ENCODE data around the gene GLCE. TPM values are rescaled to one million over a fixed set of nuclear protein-coding genes. Genes with fewer than 3 reads are reported as not detected.

GLCE gene
- total RNA-seq, 4 donors from 2014 or later: 20.4 to 26.1 (median 22.9) TPM

GRCh38 chr15:69154078-69154477 lies 6.4 kb upstream of the GLCE start:
- DNase-seq: no peak
- intact Hi-C loops (cut with DNase I): no loop called here
- peaks cover 0 to 26% (median 0%) of the 10 kb centered on the region in 4 donors for H3K27me3 ChIP-seq
- H3K4me3 ChIP-seq: no peak overlapping the region
- no peaks in the 10 kb centered on the region for H3K36me3 ChIP-seq
- no peak overlapping the region for H3K27ac ChIP-seq
- H3K9me3 ChIP-seq: no peaks in the 10 kb centered on the region
- H3K4me1 ChIP-seq: peaks cover 0 to 5% (median 1%) of the 10 kb centered on the region in 3 donors
- TF ChIP-seq CTCF (IDR thresholded peaks at IDR 0.05) (no peak), POLR2A (IDR thresholded peaks at IDR 0.05) (no peak)

- peaks cover 0 to 20% (median 0%) of the 10 kb centered on the region in 4 donors for H3K27me3 ChIP-seq
- no peak overlapping the region for H3K4me3 ChIP-seq
- H3K4me1 ChIP-seq: peaks cover 0 to 5% (median 5%) of the 10 kb centered on the region in 3 donors
- no peaks in the 10 kb centered on the region for H3K36me3 ChIP-seq
- no peak for DNase-seq
- TF ChIP-seq POLR2A (IDR thresholded peaks at IDR 0.05) (no peak), CTCF (IDR thresholded peaks at IDR 0.05) (no peak)
- intact Hi-C loops (cut with DNase I): no loop called here
- H3K9me3 ChIP-seq: no peaks in the 10 kb centered on the region
- no peak overlapping the region for H3K27ac ChIP-seq
- 32 to 42% methylated on average over 4 of the region's 4 CpGs for WGBS, 2 donors
These were observed 5.8 kb upstream of the GLCE start for GRCh38 chr15:69154684-69155083.

GRCh38 chr15:69156736-69157381 lies 3.6 kb upstream of the GLCE start:
- no peaks in the 10 kb centered on the region for H3K9me3 ChIP-seq
- intact Hi-C loops (cut with DNase I): no loop called here
- H3K4me3 ChIP-seq: no peak overlapping the region
- no peaks in the 10 kb centered on the region for H3K36me3 ChIP-seq
- H3K27ac ChIP-seq: no peak overlapping the region
- H3K27me3 ChIP-seq: no peaks in the 10 kb centered on the region
- no peak for DNase-seq
- WGBS, 2 donors: 74 to 91% methylated on average over 6 of the region's 6 CpGs
- no peak for TF ChIP-seq CTCF (IDR thresholded peaks at IDR 0.05)
- TF ChIP-seq POLR2A (IDR thresholded peaks at IDR 0.05): no peak
- H3K4me1 ChIP-seq: peaks cover 0 to 13% (median 5%) of the 10 kb centered on the region in 3 donors

GRCh38 chr15:69158201-69158842 lies 2.1 kb upstream of the GLCE start:
- no peak for DNase-seq
- peaks cover 0 to 23% (median 5%) of the 10 kb centered on the region in 3 donors for H3K4me1 ChIP-seq
- no peak overlapping the region for H3K27ac ChIP-seq
- 75 to 89% methylated on average over 6 of the region's 6 CpGs for WGBS, 2 donors
- H3K9me3 ChIP-seq: no peaks in the 10 kb centered on the region
- H3K36me3 ChIP-seq: no peaks in the 10 kb centered on the region
- H3K27me3 ChIP-seq: no peaks in the 10 kb centered on the region
- intact Hi-C loops (cut with DNase I): no loop called here
- no peak overlapping the region for H3K4me3 ChIP-seq
- TF ChIP-seq POLR2A (IDR thresholded peaks at IDR 0.05) (no peak), CTCF (IDR thresholded peaks at IDR 0.05) (no peak)

GRCh38 chr15:69158843-69159240 lies 1.6 kb upstream of the GLCE start:
- peaks cover 0 to 23% (median 5%) of the 10 kb centered on the region in 3 donors for H3K4me1 ChIP-seq
- no peak for DNase-seq
- 86% methylated on average over 6 of the region's 6 CpGs for WGBS, 2 donors

More at GRCh38 chr15:69158843-69159240, 1.6 kb upstream of the GLCE start:
- no peak overlapping the region for H3K4me3 ChIP-seq
- H3K27me3 ChIP-seq: no peaks in the 10 kb centered on the region
- intact Hi-C loops (cut with DNase I): no loop called here
- TF ChIP-seq POLR2A (IDR thresholded peaks at IDR 0.05) (no peak), CTCF (IDR thresholded peaks at IDR 0.05) (no peak)
- H3K9me3 ChIP-seq: no peaks in the 10 kb centered on the region
- H3K27ac ChIP-seq: no peak overlapping the region
- H3K36me3 ChIP-seq: no peaks in the 10 kb centered on the region

Measured in esophagus squamous epithelium (tissue), 5 donors.